GM11168 (cell line): ENCODE measurements around the gene IFIT5.
"Not testable (repeated sequence)": the region's sequence is repeated elsewhere in the genome, so short reads cannot be mapped to it uniquely, and the experiment has no call there.

Source experiments
- in situ Hi-C: fragments of 300-500 bp; cut with MboI; formaldehyde crosslinking; loops from one replicate; pipeline ENCODE4 v1.12.0; 2022; ENCODE audit warnings: low sequenced_read_pairs; ENCODE audit not compliant: unreplicated experiment

IFIT5 gene

DNA sequence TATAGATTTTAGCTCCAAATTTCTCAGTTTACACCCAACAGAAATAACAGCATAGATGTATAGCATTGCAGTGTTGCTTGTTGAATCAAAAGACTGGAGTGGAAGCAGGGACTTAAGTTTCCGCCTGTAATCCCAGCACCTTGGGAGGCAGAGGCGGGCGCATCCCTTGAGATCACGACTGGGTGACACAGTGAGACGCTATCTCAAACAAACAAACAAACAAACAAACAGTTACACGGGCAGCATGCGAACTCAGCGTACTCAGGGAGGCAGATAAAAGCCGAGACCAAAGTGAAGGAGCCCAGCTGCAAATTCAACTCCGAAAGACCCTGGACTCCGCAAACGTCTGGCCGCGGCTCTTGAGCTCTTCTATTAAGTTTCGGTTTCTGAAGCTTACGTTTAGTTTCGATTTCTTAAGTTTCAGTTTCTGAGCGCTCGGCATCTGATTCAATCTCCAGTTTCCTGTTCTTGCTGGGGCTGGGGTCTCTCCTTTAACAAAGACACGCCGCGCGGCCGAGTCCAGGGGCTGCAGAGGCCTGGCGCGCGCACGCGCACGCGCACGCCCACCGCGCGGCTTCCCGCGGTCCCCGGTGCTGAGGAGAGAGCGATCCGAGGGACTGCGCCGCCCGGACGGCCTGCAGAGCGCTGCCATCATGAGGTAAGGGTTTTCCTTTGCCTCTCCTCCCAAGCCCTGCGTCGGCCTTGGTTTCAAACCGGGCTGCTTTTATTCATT is at the start of gene IFIT5:
IFIT5 (plus strand) TSS at position 423 of the 733 bp plus-strand sequence; CDS start at position 654, 231 bp downstream.
- in situ Hi-C loops: no loop called here

DNA sequence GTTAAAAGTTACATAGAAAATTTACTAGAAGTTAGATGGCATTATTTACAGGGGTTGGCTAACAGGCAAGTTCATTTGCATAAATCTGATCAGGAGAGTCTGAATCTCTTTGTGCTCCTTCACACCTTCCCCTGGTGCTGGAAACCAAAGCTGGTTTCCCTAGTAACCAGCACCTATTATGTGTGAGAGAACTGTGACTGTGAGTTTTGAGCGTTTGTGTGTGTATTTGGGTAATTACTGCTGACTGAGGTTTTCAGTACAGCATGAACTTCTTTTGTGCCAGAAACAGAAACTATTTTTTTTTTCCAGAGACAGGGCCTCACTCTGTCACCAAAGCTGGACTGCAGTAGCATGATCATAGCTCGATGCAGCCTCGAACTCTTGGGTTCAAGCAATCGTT is 46.8 kb upstream of the IFIT5 start:
- in situ Hi-C loops: no loop called here

DNA sequence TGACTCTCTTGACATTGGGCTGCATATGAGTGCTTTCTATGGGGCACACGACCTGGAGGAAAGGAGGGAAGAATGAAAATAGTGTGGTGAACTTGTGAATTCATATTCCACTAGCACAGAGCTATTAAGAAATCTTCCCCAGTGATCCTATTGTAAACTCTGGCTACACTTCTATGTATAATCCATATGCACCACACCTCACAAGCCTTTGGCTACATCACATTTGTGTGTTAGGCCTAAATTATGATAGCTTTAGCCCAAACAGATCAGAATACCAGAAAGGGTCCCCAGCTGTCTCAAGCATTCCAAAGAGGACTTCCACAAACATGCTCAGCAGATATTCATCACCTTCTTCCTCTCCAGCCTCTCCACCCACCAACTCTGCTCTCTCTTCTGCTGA is 46.2 kb upstream of the IFIT5 start:
- in situ Hi-C loops: no loop called here

GRCh38 chr10:89369156-89370105 is 44.9 kb upstream of the IFIT5 start:
- in situ Hi-C loops: loop anchor here (10.0 kb wide), 1 partner anchor 115 kb away; the partner anchor contains the start of gene LIPA

DNA sequence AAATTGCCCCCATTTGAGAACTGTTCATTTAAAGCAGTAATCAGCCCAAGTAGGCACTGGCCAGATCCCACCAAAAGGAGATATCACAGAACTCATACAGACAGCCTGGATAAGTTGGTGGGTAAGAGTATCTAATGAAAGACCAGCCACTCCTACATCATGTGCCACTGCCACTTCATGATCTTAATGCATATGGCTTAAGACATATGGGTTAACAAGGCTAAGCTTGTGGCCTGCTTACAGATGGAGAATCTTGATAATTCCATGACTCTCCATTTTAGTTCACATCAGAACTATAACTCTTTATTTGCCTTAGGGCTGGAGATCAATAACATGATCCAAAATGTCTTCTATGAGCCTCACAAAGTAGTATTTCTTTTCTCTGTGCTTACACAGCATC is 43.3 kb upstream of the IFIT5 start:
- in situ Hi-C loops: loop anchor here (10.0 kb wide), 1 partner anchor 116 kb away; the partner anchor contains the start of gene LIPA

- in situ Hi-C loops: loop anchor here (10.0 kb wide), 1 partner anchor 117 kb away; the partner anchor contains the start of gene LIPA
These were observed 42.4 kb upstream of the IFIT5 start for GRCh38 chr10:89371987-89372386.

- in situ Hi-C loops: loop anchor here (10.0 kb wide), 1 partner anchor 119 kb away; the partner anchor contains the start of gene LIPA
These were observed 40.3 kb upstream of the IFIT5 start for GRCh38 chr10:89373916-89374711.

DNA sequence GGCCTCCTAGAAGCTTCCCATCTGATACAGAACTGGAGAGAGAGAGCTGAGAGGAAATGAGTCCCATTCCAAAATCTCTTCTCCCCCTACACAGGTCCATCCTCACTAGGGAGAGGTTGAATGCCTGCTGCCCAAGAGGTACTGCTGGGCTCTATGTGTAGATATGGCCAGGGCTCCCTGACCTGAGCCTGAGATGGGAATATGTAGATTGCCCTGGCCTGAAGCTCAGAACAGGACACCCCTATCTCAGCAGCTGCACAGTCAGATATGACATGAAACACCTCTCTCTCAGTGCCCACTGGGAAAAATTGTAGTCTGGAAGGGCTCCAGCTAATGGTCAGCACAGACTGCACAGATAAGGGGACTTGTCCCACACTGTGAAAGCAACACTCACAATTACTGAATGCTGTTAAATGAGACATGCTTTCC is 39.6 kb upstream of the IFIT5 start:
- in situ Hi-C loops: loop anchor here (10.0 kb wide), 1 partner anchor 120 kb away; the partner anchor contains the start of gene LIPA

GRCh38 chr10:89377705-89378637 is 36.4 kb upstream of the IFIT5 start, which contains the start of gene IFIT1B:
IFIT1B (plus strand) TSS chr10:89378056; CDS start chr10:89378136, 80 bp downstream.
- in situ Hi-C loops: loop anchor here (10.0 kb wide), 1 partner anchor 123 kb away; the partner anchor contains the start of gene LIPA

GRCh38 chr10:89379103-89379502 is 35.3 kb upstream of the IFIT5 start:
- in situ Hi-C loops: loop anchor here (10.0 kb wide), 1 partner anchor 124 kb away; the partner anchor contains the start of gene LIPA

DNA sequence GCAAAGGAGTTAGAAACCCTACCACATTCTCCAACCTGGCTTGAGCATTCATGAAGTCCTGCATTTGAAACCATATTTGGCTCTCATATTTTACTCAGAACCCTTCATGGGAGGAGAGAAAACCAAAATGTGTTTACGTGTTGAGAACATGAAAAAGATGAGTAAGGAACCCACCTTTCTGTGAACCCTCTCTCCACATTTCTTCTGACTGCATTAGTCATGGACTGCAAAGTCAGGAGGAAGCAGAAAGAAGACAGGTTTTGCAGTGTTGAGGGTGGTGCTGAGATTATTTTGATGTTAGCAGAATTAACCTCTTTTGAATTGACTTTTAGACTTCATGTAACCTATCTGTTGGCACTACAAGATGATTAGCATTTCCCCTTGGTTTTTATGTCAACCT is 31.6 kb upstream of the IFIT5 start:
- in situ Hi-C loops: no loop called here

- in situ Hi-C loops: no loop called here
These were observed 29.7 kb upstream of the IFIT5 start for GRCh38 chr10:89384474-89385340.

DNA sequence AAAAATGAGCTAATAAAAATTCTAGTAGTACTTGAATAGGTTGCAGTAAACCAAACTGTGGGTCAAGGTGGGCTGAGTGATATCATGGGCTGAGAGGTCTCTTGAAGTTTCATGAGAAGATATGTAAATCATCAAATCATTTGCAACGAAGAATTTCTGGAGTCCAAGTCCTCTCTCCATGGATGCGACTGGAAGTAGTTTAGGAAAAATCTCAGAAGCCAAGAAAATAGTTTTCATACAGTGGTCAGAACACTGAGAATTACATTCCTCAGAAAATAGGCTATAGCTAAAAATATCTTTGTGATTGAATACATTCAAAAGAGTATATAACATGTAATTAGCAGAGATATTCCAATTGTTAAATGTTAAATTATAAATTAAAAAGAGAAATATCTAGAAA is 25.6 kb upstream of the IFIT5 start:
- in situ Hi-C loops: no loop called here

- in situ Hi-C loops: no loop called here
These were observed 25.1 kb upstream of the IFIT5 start for GRCh38 chr10:89389254-89389653.

GRCh38 chr10:89390476-89391225 is 23.7 kb upstream of the IFIT5 start:
- in situ Hi-C loops: no loop called here

DNA sequence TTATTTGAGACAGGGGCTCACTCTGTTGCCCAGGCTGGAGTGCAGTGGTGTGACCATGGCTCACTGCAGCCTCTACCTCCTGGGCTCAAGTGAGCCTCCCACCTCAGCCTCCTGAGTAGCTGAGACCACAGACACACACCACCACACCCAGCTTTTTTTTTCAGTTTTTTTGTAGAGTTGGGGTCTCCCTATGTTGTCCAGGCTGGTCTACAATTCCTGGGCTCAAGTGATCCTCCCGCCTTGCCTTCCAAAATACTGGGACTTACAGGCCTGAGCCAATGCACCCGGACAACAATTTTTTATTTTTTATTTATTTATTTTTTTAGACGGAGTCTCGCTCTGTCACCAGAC is 23.2 kb upstream of the IFIT5 start:
- in situ Hi-C loops: not testable (repeated sequence)
